Stimulated activated CD4-positive, alpha-beta T cell treated with anti-CD3 and anti-CD28 coated beads, TNF-alpha, amount 100 ng/mL, for 48 hours (primary cell): ENCODE results near the gene SPECC1.
"Not testable (repeated sequence)": the region's sequence is repeated elsewhere in the genome, so short reads cannot be mapped to it uniquely, and the experiment has no call there.

Experiments
- DNase-seq, 3 donors: peaks; one replicate each; pipeline ENCODE4 v3.0.0-alpha.2; 2020; ENCODE audit warnings: low read depth in 3 of 3

Gene SPECC1

GRCh38 chr17:20206591-20206990 is 197.4 kb downstream of the SPECC1 start:
- DNase-seq = no peak

- DNase-seq = no peak
These were observed 198.3 kb downstream of the SPECC1 start for GRCh38 chr17:20207262-20207985.

GRCh38 chr17:20208717-20209116 is 199.6 kb downstream of the SPECC1 start:
- no peak for DNase-seq

- no peak for DNase-seq
These were observed 201.0 kb downstream of the SPECC1 start for GRCh38 chr17:20210180-20210579.

- DNase-seq = no peak
These were observed 201.5 kb downstream of the SPECC1 start for GRCh38 chr17:20210614-20211013.

DNA sequence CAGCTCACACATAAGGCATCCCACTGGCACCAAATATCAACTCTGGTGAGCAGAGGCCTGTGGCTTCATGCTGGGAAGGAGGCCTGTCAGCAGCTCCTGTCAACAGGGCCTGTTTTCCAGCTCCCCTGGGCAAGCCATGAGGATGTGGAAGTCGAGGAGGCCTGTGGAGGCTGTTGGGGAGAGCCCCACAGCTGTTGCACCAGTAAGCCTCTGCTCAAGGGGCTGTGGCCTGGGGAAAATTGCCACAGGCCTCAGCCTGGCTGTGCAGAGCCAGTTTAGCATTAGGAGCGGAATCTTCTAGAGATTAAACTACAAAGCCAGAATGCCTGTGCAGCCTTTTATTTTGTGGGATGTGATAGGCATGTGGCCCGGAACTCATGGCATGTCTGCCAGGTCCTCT is 202.1 kb downstream of the SPECC1 start:
- no peak for DNase-seq

DNA sequence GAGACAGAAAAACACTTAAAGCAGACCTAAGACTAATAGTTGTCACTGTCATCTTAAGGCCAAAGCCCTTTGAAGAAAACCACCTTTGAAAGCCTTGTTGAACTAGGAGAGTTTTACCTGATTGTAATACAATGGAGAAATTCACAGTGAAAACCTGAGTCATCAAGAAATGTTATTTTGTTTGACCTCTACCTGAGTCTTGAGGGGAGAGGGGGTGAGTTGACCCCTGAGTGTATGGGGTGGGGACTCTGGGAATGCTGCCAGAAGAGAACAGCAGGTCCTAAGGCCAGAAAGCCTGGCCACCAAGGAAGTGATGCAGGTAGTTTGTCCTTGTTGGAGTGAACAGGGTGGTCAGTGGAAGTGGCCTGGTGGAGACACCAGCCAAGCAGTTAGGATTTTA is 204.3 kb downstream of the SPECC1 start:
- no peak for DNase-seq

- DNase-seq = no peak
These were observed 205.6 kb downstream of the SPECC1 start for GRCh38 chr17:20214794-20215193.

GRCh38 chr17:20216154-20216815 is 207.1 kb downstream of the SPECC1 start:
- DNase-seq = no peak

GRCh38 chr17:20216853-20217252 is 207.7 kb downstream of the SPECC1 start:
- DNase-seq = no peak

DNA sequence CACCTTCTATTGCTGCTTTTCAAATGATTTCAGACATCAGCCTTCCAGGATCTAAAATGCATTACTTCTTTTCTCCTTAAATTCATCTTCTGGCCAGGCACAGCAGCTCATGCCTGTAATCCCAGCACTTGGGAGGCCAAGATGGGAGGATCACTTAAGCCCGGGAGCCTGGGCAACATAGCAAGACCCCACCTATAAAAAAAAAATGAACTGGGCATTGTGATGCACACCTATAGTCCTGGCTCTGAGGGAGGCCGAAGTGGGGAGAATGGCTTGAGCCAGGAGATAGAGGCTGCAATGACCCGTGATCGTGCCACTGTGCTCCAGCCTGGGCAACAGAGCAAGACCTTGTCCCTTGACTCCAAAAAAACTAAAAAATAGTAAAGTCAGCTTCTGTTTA is 208.5 kb downstream of the SPECC1 start:
- DNase-seq = no peak

DNA sequence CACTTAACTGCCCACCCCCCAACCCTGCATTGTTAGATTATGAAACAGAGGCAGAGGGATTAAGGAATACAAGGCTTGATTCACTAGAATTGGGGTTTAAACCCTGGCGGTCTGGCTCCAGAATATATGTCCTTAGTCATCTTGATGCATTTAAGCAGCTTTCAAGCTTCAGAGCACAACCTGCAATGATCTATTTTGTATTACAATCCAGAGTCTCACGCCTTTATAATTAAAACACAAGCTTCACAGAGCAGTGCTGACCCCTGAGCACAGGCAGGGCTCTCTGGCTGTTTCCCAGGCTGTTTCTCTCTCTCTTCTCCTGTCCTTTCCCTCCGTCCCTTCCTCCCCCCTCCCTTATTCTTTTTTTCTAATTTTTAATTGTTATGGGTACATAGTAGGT is 209.1 kb downstream of the SPECC1 start:
- no peak for DNase-seq

DNA sequence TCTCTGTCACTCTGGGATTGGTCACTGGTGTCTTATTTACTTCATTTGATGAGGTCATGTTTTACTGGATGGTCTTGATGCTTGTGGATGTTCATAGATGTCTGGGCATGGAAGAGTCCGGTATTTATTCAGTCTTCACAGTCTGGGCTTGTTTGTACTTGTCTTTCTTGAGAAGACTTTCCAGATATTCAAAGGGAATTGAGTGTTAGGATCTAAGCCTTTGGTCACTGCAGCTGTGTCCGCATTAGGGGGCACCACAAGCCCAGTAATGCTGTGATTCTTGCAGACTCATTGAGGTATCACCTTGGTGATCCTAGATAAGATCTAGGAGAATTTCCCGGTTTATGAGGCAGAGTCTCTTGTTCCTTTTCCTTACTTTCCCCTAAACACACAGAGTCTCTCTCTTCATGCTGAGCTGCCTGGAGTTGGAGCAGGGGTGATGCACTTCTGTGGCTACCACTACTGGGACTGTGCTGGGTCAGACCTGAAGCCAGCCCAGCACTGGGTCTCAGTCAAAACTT is 214.7 kb downstream of the SPECC1 start:
- DNase-seq = no peak

- DNase-seq = no peak
These were observed 215.2 kb downstream of the SPECC1 start for GRCh38 chr17:20224379-20224778.

DNA sequence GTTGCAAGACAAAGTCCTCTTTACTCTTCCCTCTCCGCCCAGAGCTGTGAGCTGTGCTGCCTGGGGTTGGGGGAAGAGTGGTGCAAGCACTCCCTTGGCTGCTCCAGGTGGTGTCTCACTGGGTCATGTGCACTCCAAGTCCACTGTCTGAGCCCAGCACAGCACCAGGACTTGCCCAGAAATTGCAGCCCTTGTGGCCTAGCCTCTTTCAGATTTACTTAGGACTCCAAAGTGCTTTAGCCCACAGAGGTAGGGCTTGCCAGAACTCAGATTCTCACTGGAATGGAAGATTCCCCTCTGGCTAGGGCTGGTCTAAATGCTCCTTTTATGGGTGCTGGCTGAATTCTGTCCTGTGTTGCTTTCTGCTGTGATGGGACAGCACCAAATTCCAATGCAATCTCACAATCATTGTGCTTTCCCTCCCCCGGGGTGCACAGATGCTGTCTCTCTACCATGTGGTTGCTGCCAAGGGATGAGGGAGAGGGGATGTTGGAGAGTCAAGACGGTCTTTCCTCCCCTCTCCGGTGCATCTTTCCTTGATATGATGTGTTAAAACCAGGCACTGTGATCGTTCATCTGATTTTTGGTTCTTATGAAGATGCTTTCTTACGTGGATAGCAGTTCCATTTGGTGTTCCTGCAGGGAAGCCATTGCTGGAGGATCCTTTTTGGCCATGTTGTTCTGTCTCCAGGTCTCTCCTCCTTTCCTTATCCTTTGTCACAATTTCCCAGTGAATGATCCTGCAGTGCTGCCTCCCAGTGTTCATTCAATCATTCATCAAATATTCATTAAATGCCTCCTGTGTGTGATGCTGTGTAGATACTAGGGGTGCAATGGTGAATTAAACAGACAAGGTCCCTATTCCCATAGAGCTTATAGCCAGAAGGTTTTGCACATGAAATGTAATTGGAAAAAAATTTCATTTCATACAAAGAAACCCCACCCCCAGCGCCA is 216.3 kb downstream of the SPECC1 start:
- DNase-seq = no peak

DNA sequence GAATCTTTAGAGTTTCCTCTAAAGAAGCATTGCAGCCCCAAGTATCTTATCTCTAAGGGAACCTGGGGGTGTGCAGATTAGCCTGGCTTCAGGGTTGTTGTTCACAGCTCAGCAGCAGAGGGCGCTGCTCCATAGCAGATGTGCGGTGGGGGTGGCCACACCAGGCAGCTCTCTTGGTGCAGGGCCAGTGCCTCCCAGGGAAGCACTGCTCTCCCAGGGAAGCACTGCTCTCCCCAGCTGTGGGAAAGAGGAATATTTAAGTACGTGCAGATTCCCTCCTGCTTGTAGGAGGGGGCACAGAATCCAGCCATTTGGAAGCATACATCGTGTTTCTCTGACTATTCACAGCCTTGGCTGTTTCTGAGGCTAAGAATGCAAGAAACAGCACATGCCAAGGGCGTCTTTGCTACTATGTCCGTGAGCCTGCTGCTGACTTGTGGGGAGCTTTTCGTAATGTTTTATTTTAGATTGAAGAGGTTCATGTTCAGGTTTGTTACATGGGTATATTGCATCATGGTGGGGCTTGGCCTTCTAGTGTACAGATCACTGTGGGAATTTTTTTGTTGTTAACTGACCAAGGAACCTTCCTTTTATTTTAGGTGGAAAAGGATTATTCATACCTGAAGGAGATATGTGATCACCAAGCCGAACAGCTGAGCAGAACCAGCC is 217.8 kb downstream of the SPECC1 start:
- peak; percentile 65 to 66 (median 66) for DNase-seq

DNA sequence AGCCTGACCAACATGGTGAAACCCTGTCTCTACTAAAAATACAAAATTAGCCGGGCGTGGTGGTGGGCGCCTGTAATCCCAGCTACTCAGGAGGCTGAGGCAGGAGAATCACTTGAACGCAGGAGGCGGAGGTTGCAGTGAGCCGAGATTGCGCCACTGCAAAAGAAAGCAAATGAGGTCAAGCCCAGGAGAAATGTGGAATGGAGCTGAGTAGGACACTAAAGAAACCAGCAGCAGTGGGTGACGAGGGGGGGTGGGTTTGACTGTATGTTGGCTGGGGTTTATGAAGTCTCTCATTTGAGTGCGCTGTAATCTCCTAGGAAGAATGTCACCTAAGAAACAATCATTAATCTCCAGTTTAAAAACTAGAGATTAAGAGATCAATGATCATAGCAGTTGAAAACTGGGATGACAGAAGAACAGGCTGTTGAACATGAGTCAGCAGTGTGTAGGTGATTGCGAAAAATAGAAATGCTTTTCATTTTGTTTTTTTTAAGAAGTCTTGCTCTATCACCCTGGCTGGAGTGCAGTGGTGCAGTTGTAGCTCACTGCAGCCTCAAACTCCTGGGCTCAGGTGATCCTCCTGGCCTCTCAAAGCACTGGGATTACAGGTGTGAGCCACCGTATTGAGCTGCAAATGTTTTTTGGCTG is 218.7 kb downstream of the SPECC1 start:
- not testable (repeated sequence) for DNase-seq

- no peak for DNase-seq
These were observed 219.3 kb downstream of the SPECC1 start for GRCh38 chr17:20228410-20228809.

- DNase-seq = no peak
These were observed 219.7 kb downstream of the SPECC1 start for GRCh38 chr17:20228860-20229259.

- no peak for DNase-seq
These were observed 221.8 kb downstream of the SPECC1 start for GRCh38 chr17:20230924-20231323.

- no peak for DNase-seq
These were observed 223.5 kb downstream of the SPECC1 start for GRCh38 chr17:20232611-20233010.
